CD4-positive, alpha-beta T cell treated with Interferon gamma for 1 hour (primary cell): ENCODE data around the gene CAPRIN1.

Experiments used
- DNase-seq: peaks from one replicate; pipeline ENCODE4 v3.0.0-alpha.2; 2020

Gene CAPRIN1

DNA sequence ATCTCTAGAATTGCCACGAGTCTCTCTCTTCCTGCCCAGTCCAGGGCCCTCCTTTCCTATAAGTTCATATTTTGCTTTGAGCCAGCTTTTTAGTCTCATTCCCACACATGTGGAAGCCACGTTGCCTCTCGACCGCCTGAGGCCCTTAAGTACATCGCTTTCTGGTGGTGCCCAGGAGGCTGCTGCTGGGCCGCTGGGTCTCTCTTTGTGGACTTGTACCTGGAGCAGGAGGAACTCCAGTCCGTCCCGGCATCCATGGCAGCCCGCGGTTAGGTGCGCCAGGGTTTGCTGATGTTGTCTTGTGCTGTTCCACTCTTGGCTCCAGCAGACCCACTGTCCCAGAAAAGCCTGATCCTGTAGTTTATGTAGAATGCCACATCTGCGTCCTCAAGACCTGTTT lies 94.9 kb downstream of the CAPRIN1 start:
- DNase-seq: no peak

DNA sequence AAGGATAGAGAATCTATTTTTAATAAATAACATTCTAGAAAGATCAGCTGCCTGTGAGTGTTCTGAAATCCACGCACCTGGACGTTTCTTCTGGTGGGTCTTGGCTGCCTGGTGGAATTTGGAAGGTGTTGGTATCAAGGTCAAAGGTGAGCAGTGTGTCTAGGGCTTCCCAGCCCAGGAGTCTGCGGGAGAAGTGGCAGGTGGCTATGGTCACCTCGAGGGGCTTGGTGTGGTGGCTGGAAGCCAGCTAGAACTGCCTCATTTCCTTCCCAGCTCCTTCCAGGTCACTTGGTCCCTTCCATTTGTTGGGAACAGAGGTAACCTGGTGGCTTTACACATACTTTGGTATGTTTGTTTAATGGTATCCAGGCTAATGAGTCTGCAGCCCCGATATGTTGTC lies 95.3 kb downstream of the CAPRIN1 start:
- no peak for DNase-seq

DNA sequence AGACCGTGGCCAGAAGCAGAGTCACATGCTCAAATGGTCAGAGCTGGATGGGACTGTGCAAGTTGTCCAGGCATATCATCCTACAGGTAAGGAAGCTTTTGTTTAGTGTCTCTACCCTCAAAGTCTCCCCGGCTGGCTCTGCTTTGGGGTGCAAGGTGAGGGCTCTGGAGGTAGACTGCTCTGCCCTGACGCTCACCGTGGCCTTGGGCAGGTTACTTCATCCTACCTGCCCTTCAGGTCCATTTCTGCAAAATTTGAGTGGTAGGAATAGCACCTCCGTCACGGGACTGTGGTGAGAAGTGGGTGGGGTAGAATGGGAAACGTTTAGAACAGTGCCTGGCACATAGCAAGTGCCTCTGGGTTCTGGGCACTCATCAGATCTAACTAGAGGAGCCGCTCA lies 96.0 kb downstream of the CAPRIN1 start:
- DNase-seq: no peak

DNA sequence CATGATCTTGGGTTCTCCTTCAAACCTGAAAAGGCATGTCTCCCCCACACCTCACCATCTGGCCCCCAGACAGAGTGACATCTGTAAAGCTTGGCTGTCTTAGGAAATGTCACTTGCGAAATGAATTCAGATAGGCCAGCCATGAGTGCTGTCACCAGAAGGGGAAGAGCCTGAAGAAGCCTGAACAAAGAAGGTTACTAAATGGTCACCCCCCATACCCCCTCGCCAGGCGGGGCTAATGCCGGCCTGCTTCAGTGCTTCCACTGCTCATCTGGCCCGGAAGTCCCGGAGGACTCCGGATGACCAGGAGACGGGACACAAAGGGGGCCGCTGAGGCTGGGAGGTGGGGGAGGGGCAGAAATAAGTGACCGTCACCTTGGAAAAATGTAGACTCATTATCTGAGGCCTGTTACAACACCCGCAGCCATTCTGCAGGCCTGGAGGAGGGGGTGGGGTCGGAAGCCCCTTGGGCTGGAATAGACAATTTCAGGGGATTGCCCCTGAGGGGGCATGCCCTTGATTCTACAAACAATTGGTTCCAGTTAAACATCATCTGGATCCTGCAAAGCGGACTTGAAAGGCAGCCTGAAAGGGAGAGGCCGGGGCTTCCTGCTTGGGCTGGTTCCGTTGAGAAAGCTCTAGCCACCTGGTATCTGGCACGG lies 97.1 kb downstream of the CAPRIN1 start:
- DNase-seq: no peak

DNA sequence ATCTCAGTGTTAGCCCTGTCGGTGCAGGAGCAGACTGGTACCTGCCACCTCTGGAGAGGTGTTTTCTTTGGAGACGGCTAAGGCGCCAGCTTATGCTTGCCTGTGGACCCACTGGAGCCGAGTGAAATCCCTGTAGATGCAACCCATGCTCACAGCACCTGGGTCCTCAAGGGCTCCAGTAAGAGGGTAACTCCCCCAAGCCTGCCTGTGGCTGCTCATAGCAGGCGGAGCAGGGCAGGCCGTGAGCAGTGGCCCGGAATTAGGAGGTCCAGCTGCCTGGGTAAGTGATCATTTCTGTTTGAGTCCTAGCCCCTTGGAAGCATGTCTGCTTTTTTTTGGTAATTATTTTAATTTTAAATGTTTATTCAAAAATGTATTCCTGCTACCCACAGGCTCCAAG lies 97.7 kb downstream of the CAPRIN1 start:
- no peak for DNase-seq

DNA sequence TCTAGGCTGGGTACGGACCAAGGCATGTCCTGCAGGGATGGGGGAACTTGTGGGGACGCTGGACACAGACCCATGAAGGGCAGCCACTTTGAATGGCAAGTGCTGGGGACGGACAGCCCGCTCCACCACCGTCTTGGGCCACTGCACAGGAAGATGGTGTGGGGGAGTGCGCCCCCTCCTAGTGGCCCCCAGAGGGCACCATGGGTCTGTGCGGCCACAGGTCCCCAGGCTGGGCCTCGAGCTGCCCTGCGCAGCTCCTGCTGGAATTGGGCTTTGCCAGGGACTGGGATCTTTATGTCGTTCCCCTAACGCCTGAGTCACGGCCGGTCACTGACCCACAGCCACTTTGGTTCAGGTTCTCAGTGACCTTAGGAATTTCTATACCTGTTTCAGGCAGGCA lies 98.3 kb downstream of the CAPRIN1 start:
- DNase-seq: no peak

DNA sequence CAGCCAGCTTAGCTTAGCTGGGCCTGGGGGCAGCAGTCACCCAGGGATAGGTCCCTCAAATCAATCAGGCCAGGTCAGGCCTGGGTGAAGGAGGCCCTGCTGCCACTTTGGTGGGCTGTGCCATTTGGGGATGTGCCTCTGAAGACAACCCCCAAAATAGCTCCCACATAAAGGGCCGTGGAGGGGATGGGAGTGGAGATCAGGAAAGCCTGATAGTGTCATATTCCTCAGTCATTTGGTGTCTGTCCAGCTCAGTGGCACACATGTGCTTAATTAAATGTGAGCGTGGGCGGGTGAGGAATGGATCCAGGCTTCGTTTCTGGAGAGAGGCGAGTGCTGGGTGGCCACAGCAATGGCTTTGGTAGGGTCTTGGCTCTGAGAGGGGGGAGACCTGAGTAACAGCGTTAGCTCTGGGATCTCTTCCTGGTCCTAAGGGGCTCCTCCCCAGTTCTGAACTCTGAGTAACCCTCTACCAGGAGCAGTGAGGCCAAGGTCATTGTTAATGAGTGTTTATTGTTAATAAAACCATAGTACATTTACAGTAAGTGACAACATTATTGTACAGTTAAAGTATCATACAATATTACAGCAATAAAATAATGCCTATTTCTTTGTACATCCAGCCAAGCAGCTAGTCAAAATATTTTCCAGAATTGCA lies 99.1 kb downstream of the CAPRIN1 start:
- DNase-seq: no peak
